Loucy (cell line): ENCODE data around the gene FCGBP.

ENCODE experiments used
- H2AFZ ChIP-seq: fragments of 200-600 bp; sonication (generic); 2 replicates; pipeline ENCODE4 v1.6.0; 2016; ENCODE audit warnings: antibody characterized with exemption, mild to moderate bottlenecking, low read length, moderate library complexity
- H3F3A ChIP-seq: fragments of 200-600 bp; 2 replicates; pipeline ENCODE4 v1.6.0; 2016; ENCODE audit warnings: antibody characterized with exemption, low read depth, mild to moderate bottlenecking
- H3K27me3 ChIP-seq: fragments of 200-600 bp; sonication (generic); 2 replicates; pipeline ENCODE4 v1.6.1; 2014; ENCODE audit warnings: low read length, mild to moderate bottlenecking; ENCODE audit not compliant: insufficient read depth, poor library complexity, severe bottlenecking
- H3K36me3 ChIP-seq: fragments of 200-600 bp; sonication (generic); 2 replicates; pipeline ENCODE4 v1.6.1; 2016; ENCODE audit warnings: low read length; ENCODE audit not compliant: insufficient read depth
- H3K4me1 ChIP-seq: fragments of 200-600 bp; sonication (generic); 2 replicates; pipeline ENCODE4 v1.5.1; 2014; ENCODE audit warnings: low read length, mild to moderate bottlenecking; ENCODE audit not compliant: insufficient read depth, poor library complexity, severe bottlenecking
- H3K4me2 ChIP-seq: fragments of 200-600 bp; sonication (generic); 2 replicates; pipeline ENCODE4 v1.6.0; 2014; ENCODE audit warnings: antibody characterized with exemption, low read length, low read depth, mild to moderate bottlenecking; ENCODE audit not compliant: poor library complexity, severe bottlenecking
- H3K4me3 ChIP-seq: fragments of 200-600 bp; sonication (generic); 2 replicates; pipeline ENCODE4 v1.5.1; 2014; ENCODE audit warnings: low read length, mild to moderate bottlenecking, mixed read lengths; ENCODE audit not compliant: poor library complexity, severe bottlenecking
- H3K79me2 ChIP-seq: fragments of 200-600 bp; sonication (generic); 2 replicates; pipeline ENCODE4 v1.6.1; 2014; ENCODE audit warnings: low read length; ENCODE audit not compliant: insufficient read depth
- H3K9ac ChIP-seq: fragments of 200-600 bp; sonication (generic); 2 replicates; pipeline ENCODE4 v1.6.0; 2014; ENCODE audit warnings: mild to moderate bottlenecking, low read depth, low read length, moderate library complexity; ENCODE audit not compliant: poor library complexity, severe bottlenecking
- H3K9me2 ChIP-seq: fragments of 200-600 bp; sonication (generic); replicated peaks from 2 replicates; pipeline ENCODE4 v1.6.1; 2016; ENCODE audit warnings: low read depth, low read length, mixed read lengths
- H3K9me3 ChIP-seq: fragments of 200-600 bp; sonication (generic); 2 replicates; pipeline ENCODE4 v1.6.1; 2014; ENCODE audit warnings: mild to moderate bottlenecking, antibody characterized with exemption, low read length, low read depth; ENCODE audit not compliant: insufficient read depth
- H4K20me1 ChIP-seq: fragments of 200-600 bp; sonication (generic); 2 replicates; pipeline ENCODE4 v1.6.0; 2014; ENCODE audit warnings: antibody characterized with exemption, low read length, mild to moderate bottlenecking; ENCODE audit not compliant: insufficient read depth, poor library complexity, severe bottlenecking
- EZH2phosphoT487 ChIP-seq: fragments of 200-600 bp; IDR thresholded peaks from 2 replicates; pipeline ENCODE4 v1.6.1; 2018; ENCODE audit warnings: antibody characterized with exemption, mild to moderate bottlenecking, moderate library complexity, borderline replicate concordance
- TF ChIP-seq, protein P1 (sequence below): fragments of 200-600 bp; sonication (generic); conservative IDR thresholded peaks from 2 replicates; pipeline ENCODE4 v1.5.1; 2014; ENCODE audit warnings: mild to moderate bottlenecking, antibody characterized with exemption, low read length

Gene FCGBP

DNA sequence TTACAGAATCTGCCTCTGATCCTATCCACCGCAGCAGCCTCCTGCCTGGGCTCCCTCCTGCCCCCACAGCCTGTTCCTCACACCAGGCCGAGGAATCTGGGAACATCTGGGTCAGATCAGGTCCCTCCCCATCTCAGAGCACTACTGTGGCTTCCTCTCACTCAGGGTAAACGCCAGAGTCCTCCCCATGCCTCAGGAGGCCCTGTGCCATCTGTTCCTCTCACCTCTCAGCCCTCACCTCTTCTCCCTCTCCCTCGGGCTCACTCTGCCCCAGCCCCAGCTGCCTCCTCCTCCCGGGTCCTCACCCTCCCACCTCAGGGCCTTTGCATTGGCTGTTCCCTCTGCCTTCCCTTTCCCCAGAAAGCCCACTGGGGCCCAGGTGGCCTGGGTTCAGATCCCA is 18.2 kb downstream of the FCGBP start:
- TF ChIP-seq, protein P1, sequence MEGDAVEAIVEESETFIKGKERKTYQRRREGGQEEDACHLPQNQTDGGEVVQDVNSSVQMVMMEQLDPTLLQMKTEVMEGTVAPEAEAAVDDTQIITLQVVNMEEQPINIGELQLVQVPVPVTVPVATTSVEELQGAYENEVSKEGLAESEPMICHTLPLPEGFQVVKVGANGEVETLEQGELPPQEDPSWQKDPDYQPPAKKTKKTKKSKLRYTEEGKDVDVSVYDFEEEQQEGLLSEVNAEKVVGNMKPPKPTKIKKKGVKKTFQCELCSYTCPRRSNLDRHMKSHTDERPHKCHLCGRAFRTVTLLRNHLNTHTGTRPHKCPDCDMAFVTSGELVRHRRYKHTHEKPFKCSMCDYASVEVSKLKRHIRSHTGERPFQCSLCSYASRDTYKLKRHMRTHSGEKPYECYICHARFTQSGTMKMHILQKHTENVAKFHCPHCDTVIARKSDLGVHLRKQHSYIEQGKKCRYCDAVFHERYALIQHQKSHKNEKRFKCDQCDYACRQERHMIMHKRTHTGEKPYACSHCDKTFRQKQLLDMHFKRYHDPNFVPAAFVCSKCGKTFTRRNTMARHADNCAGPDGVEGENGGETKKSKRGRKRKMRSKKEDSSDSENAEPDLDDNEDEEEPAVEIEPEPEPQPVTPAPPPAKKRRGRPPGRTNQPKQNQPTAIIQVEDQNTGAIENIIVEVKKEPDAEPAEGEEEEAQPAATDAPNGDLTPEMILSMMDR, result no peak
- no peak for TF ChIP-seq EZH2phosphoT487
- Histone ChIP-seq H4K20me1 (no peaks in the 10 kb centered on the region), H3K4me3 (no peak overlapping the region), H3K4me1 (no peaks in the 10 kb centered on the region), H2AFZ (no peak overlapping the region), H3K4me2 (no peak overlapping the region), H3K9me2 (no peaks in the 10 kb centered on the region), H3K27me3 (no peaks in the 10 kb centered on the region), H3K9me3 (no peaks in the 10 kb centered on the region), H3K79me2 (no peaks in the 10 kb centered on the region), H3F3A (no peaks in the 10 kb centered on the region), H3K36me3 (no peaks in the 10 kb centered on the region), H3K9ac (no peak overlapping the region)

DNA sequence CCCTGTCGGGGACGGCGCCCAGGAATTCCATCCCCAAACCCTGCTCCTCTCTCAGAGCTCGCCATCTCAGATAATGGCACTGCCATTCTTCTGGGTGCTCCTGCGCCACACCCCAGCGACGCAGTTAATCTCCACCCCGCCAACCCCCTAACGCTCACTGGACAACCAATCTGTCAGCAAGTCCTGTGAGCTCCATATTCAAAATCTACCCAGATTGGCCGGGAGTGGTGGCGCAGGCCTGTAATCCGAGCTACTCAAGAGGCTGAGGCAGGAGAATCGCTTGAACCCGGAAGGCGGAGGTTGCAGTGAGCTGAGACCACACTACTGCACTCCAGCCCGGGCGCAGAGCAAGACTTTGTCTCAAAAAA is 18.6 kb downstream of the FCGBP start:
- H4K20me1 ChIP-seq, result no peaks in the 10 kb centered on the region
- H3K27me3 ChIP-seq, result no peaks in the 10 kb centered on the region
- no peaks in the 10 kb centered on the region for H3F3A ChIP-seq
- no peak overlapping the region for H2AFZ ChIP-seq
- no peak for TF ChIP-seq EZH2phosphoT487
- TF ChIP-seq, protein P1, result no peak
- H3K36me3 ChIP-seq, result no peaks in the 10 kb centered on the region
- H3K4me1 ChIP-seq, result no peaks in the 10 kb centered on the region
- H3K79me2 ChIP-seq, result no peaks in the 10 kb centered on the region
- no peaks in the 10 kb centered on the region for H3K9me3 ChIP-seq
- no peaks in the 10 kb centered on the region for H3K9me2 ChIP-seq
- no peak overlapping the region for H3K4me3 ChIP-seq
- H3K4me2 ChIP-seq, result no peak overlapping the region
- no peak overlapping the region for H3K9ac ChIP-seq

DNA sequence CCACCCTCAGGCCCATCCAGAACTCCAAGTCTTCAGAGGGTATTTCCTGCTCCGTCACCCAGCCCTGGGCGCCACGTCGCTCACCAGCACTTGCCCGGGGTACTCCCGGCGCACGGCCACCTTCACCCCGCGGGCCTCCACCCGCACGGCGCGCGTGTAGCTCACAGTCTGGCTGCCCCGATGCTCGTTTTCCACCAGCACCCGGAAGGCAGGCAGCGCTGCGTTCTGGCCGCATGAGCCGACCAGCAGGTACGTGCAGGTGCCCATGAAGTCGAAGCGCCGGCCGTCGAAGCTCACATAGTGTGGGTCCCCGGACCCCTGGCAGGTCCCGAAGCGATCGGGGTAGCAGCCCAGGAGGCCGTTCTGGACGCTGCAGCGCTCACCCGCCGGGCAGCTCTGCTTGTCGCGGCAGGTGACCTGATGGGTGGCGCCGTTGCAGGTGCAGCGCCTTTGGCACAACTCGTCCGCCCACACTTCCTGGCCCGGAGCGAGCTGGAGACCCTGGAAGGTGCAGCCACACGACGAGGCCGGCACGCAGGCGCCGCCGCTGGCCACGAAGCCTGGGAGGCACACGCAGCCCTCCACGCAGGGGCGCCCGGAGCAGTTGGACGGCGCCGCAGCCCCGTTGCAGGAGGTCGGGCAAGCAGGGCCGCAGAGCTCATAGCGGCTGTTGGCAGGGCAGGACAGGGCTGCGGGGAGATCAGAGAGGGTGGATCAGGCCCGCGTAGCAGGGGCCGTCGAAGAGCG is 19.2 kb downstream of the FCGBP start:
- H3K4me1 ChIP-seq, result no peaks in the 10 kb centered on the region
- H3F3A ChIP-seq, result no peaks in the 10 kb centered on the region
- H3K79me2 ChIP-seq, result no peaks in the 10 kb centered on the region
- no peak overlapping the region for H3K9ac ChIP-seq
- TF ChIP-seq EZH2phosphoT487, result no peak
- TF ChIP-seq, protein P1, result no peak
- no peaks in the 10 kb centered on the region for H3K9me2 ChIP-seq
- H2AFZ ChIP-seq, result no peak overlapping the region
- H3K4me3 ChIP-seq, result no peak overlapping the region
- no peaks in the 10 kb centered on the region for H3K9me3 ChIP-seq
- H3K4me2 ChIP-seq, result no peak overlapping the region
- no peaks in the 10 kb centered on the region for H4K20me1 ChIP-seq
- H3K27me3 ChIP-seq, result no peaks in the 10 kb centered on the region
- H3K36me3 ChIP-seq, result no peaks in the 10 kb centered on the region
